PC-3 (cell line): ENCODE results near the gene CHMP2A. TPM values are rescaled to one million over a fixed set of nuclear protein-coding genes. Genes with fewer than 3 reads are reported as not detected.

Experiments used
- ATAC-seq: fragments of 200-7000 bp; cut with Tn5 transposase; 2 replicates; pipeline ENCODE4 v1.9.1; 2020; ENCODE audit warnings: mild to moderate bottlenecking, moderate library complexity
- BruUV-seq: library from RNA; stranded (reverse); fragments of 400-500 nt; replicated peaks from 2 replicates; lab custom pipeline; 2021; lab: Mats Ljungman, UMichigan
- CTCF ChIA-PET: fragments of 300-600 bp; sonication (Branson Sonifier 250); formaldehyde crosslinking; loops from one replicate; lab custom pipeline; 2022; ENCODE audit warnings: antibody characterized with exemption; lab: Charles Lee
- POLR2A ChIA-PET: fragments of 300-600 bp; sonication (Branson Sonifier 250); formaldehyde crosslinking; loops from one replicate; lab custom pipeline; 2022; ENCODE audit warnings: antibody characterized with exemption; ENCODE audit not compliant: unreplicated experiment; lab: Charles Lee
- DNase-seq: peaks from one replicate; pipeline ENCODE4 v3.0.0-alpha.2; 2015
- H2AFZ ChIP-seq: fragments of 300-600 bp; sonication (generic); 2 replicates; pipeline ENCODE4 v1.6.0; 2016; ENCODE audit warnings: antibody characterized with exemption, low read length
- H3F3A ChIP-seq: fragments of 300-600 bp; sonication (generic); one replicate; pipeline ENCODE4 v1.6.0; 2017; ENCODE audit warnings: antibody characterized with exemption, low read length, control low read depth, mild to moderate bottlenecking; ENCODE audit not compliant: unreplicated experiment
- H3K27ac ChIP-seq: fragments of 300-600 bp; sonication (generic); 2 replicates; pipeline ENCODE4 v1.5.1; 2016; ENCODE audit warnings: mild to moderate bottlenecking, low read length
- H3K27me3 ChIP-seq: fragments of 300-600 bp; sonication (generic); 2 replicates; pipeline ENCODE4 v1.6.1; 2016; ENCODE audit warnings: low read length, mixed read lengths
- H3K36me3 ChIP-seq: fragments of 300-600 bp; sonication (generic); 2 replicates; pipeline ENCODE4 v1.6.1; 2016; ENCODE audit warnings: low read depth, mixed run types, low read length, mixed read lengths
- H3K4me1 ChIP-seq: fragments of 300-600 bp; sonication (generic); 2 replicates; pipeline ENCODE4 v1.5.1; 2016; ENCODE audit warnings: low read length; ENCODE audit not compliant: insufficient read depth
- H3K4me2 ChIP-seq: fragments of 300-600 bp; sonication (generic); 2 replicates; pipeline ENCODE4 v1.6.0; 2016; ENCODE audit warnings: low read length
- H3K4me3 ChIP-seq: fragments of 300-600 bp; sonication (generic); 2 replicates; pipeline ENCODE4 v1.5.1; 2016; ENCODE audit warnings: mild to moderate bottlenecking, low read length, mixed read lengths
- H3K79me2 ChIP-seq: fragments of 300-600 bp; sonication (generic); 2 replicates; pipeline ENCODE4 v1.6.1; 2017; ENCODE audit warnings: low read length, mixed read lengths
- H3K9ac ChIP-seq: fragments of 300-600 bp; sonication (generic); 2 replicates; pipeline ENCODE4 v1.6.0; 2016; ENCODE audit warnings: mild to moderate bottlenecking, low read length
- H3K9me2 ChIP-seq: fragments of 300-600 bp; sonication (generic); replicated peaks from 2 replicates; pipeline ENCODE4 v1.6.1; 2016; ENCODE audit warnings: mixed run types, low read length, mixed read lengths
- H3K9me3 ChIP-seq: fragments of 300-600 bp; sonication (generic); 2 replicates; pipeline ENCODE4 v1.6.1; 2016; ENCODE audit warnings: low read length, mixed read lengths
- H4K20me1 ChIP-seq: fragments of 300-600 bp; sonication (generic); 2 replicates; pipeline ENCODE4 v1.6.1; 2016; ENCODE audit warnings: low read length, mixed read lengths
- CTCF ChIP-seq: fragments of 300-600 bp; sonication (generic); conservative IDR thresholded peaks from 2 replicates; pipeline ENCODE4 v1.5.1; 2017; ENCODE audit warnings: antibody characterized with exemption, low read depth, mild to moderate bottlenecking, low read length
- EZH2 ChIP-seq: fragments of 300-600 bp; sonication (generic); IDR thresholded peaks from one replicate; pipeline ENCODE4 v1.6.1; 2017; ENCODE audit warnings: antibody characterized with exemption, mild to moderate bottlenecking, low read length; ENCODE audit not compliant: unreplicated experiment
- EZH2phosphoT487 ChIP-seq: fragments of 300-600 bp; sonication (generic); IDR thresholded peaks from 2 replicates; pipeline ENCODE4 v1.6.1; 2018; ENCODE audit warnings: mild to moderate bottlenecking, antibody characterized with exemption, low read length, borderline replicate concordance
- intact Hi-C: fragments of 100-400 bp; cut with micrococcal nuclease; formaldehyde crosslinking; loops from 2 replicates; pipeline ENCODE4 v1.9.0; 2023
- total RNA-seq: library from RNA; depleted of rRNA; stranded (reverse); fragments of >200 nt; gene quantifications from 2 replicates; pipeline ENCODE4 v1.2.3, GENCODE V29; 2014

Gene CHMP2A
- total RNA-seq, 1 experiment from 2014 or later, result 220 TPM

GRCh38 chr19:58552655-58553054 lies 2.2 kb downstream of the CHMP2A start:
- intact Hi-C loops, result no loop called here
- Histone ChIP-seq H3K9me2 (no peaks in the 10 kb centered on the region), H3K4me3 (no peak overlapping the region), H3K4me2 (no peak overlapping the region), H3K36me3 (peaks cover 58% of the 10 kb centered on the region), H4K20me1 (peaks cover 34% of the 10 kb centered on the region), H2AFZ (no peak overlapping the region), H3K27me3 (no peaks in the 10 kb centered on the region), H3K79me2 (peaks cover 52% of the 10 kb centered on the region), H3K27ac (no peak overlapping the region), H3F3A (peaks cover 8% of the 10 kb centered on the region), H3K9ac (no peak overlapping the region), H3K4me1 (peaks cover 27% of the 10 kb centered on the region), H3K9me3 (no peaks in the 10 kb centered on the region)
- TF ChIP-seq EZH2phosphoT487 (no peak), CTCF (no peak), EZH2 (no peak)
- ChIA-PET POLR2A (no interaction called here), CTCF (no interaction called here)
- ATAC-seq (no peak), DNase-seq (no peak)
- no TSS peak for BruUV-seq

GRCh38 chr19:58551577-58552471 lies 3.1 kb downstream of the CHMP2A start:
- no peak overlapping the region for H3K9ac ChIP-seq
- no peak for DNase-seq
- H3K79me2 ChIP-seq, result peaks cover 52% of the 10 kb centered on the region
- ATAC-seq, result no peak
- no peak overlapping the region for H3K27ac ChIP-seq
- H3K9me3 ChIP-seq, result no peaks in the 10 kb centered on the region
- H4K20me1 ChIP-seq, result peaks cover 42% of the 10 kb centered on the region
- H3K4me3 ChIP-seq, result no peak overlapping the region
- BruUV-seq, result TSS peak; percentile 21
- no peaks in the 10 kb centered on the region for H3K27me3 ChIP-seq
- peaks cover 64% of the 10 kb centered on the region for H3K36me3 ChIP-seq
- H3K9me2 ChIP-seq, result no peaks in the 10 kb centered on the region
- ChIA-PET POLR2A (no interaction called here), CTCF (no interaction called here)
- TF ChIP-seq CTCF (no peak), EZH2phosphoT487 (no peak)
- peaks cover 8% of the 10 kb centered on the region for H3F3A ChIP-seq
- intact Hi-C loops, result no loop called here
- no peak overlapping the region for H2AFZ ChIP-seq
- H3K4me1 ChIP-seq, result peaks cover 27% of the 10 kb centered on the region
- no peak overlapping the region for H3K4me2 ChIP-seq

GRCh38 chr19:58551123-58551497 lies 3.8 kb downstream of the CHMP2A start:
- H3K27me3 ChIP-seq, result no peaks in the 10 kb centered on the region
- no peaks in the 10 kb centered on the region for H3K9me3 ChIP-seq
- BruUV-seq, result no TSS peak
- peaks cover 30% of the 10 kb centered on the region for H3K4me1 ChIP-seq
- peaks cover 49% of the 10 kb centered on the region for H4K20me1 ChIP-seq
- H3K4me3 ChIP-seq, result no peak overlapping the region
- CTCF ChIA-PET, result no interaction called here
- ATAC-seq, result no peak
- intact Hi-C loops, result no loop called here
- peaks cover 52% of the 10 kb centered on the region for H3K79me2 ChIP-seq
- no peak overlapping the region for H2AFZ ChIP-seq
- no peak overlapping the region for H3K27ac ChIP-seq
- no peaks in the 10 kb centered on the region for H3K9me2 ChIP-seq
- POLR2A ChIA-PET, result no interaction called here
- no peak overlapping the region for H3K4me2 ChIP-seq
- DNase-seq, result no peak
- TF ChIP-seq CTCF (no peak), EZH2phosphoT487 (no peak), EZH2 (no peak)
- no peak overlapping the region for H3K9ac ChIP-seq
- peaks cover 64% of the 10 kb centered on the region for H3K36me3 ChIP-seq
- H3F3A ChIP-seq, result peaks cover 8% of the 10 kb centered on the region
